ENCODE measurements around the gene KBTBD8. TPM values are rescaled to one million over a fixed set of nuclear protein-coding genes. Genes with fewer than 3 reads are reported as not detected.

KBTBD8 gene
- total RNA-seq, 2 donors from 2014 or later = 3.5 to 6.2 TPM

GRCh38 chr3:66997560-66998112 lies 471 bp upstream of the KBTBD8 start:
- H3K4me3 ChIP-seq (ENCODE audit: low read length) = peak overlapping the region; percentile 71

GRCh38 chr3:66998904-66999235 lies 763 bp downstream of the KBTBD8 start:
- WGBS, 2 experiments (ENCODE audit: insufficient coverage in 1 of 2, insufficient read length in 1 of 2) = 7 to 9% methylated on average over 8 to 10 of the region's 10 CpGs
- Histone ChIP-seq H3K9me3 (ENCODE audit: control insufficient read depth, low read length) (no peaks in the 10 kb centered on the region), H3K4me3 (ENCODE audit: low read length) (peak overlapping the region; percentile 91), H3K9ac (ENCODE audit: extremely low read depth, low read length, poor library complexity, severe bottlenecking) (no peak overlapping the region), H3K4me1 (ENCODE audit: control insufficient read depth, insufficient read depth, low read length) (no peaks in the 10 kb centered on the region), H3K36me3 (ENCODE audit: control insufficient read depth, insufficient read depth, low read length) (peaks cover 8% of the 10 kb centered on the region), H3K27me3 (ENCODE audit: control insufficient read depth, insufficient read depth, low read length, poor library complexity, severe bottlenecking) (no peaks in the 10 kb centered on the region), H3K27ac (ENCODE audit: low read depth, low read length) (no peak overlapping the region)
- Mint-ChIP-seq H3K27me3 (ENCODE audit: insufficient read depth) (peaks cover 2% of the 10 kb centered on the region), H3K4me3 (peak overlapping the region; percentile 85), H3K9me3 (no peaks in the 10 kb centered on the region), H3K36me3 (ENCODE audit: low read depth) (peaks cover 3% of the 10 kb centered on the region), H3K27ac (no peak overlapping the region), H3K4me1 (peaks cover 10% of the 10 kb centered on the region)
- TF ChIP-seq CTCF (conservative IDR thresholded peaks at IDR 0.05) = no peak
- no peak for DNase-seq

More at GRCh38 chr3:66997560-66998112, 471 bp upstream of the KBTBD8 start:
- Mint-ChIP-seq H3K27ac (peak overlapping the region; percentile 32), H3K9me3 (no peaks in the 10 kb centered on the region), H3K36me3 (ENCODE audit: low read depth) (no peaks in the 10 kb centered on the region), H3K4me3 (peak overlapping the region; percentile 85), H3K27me3 (ENCODE audit: insufficient read depth) (peaks cover 2% of the 10 kb centered on the region), H3K4me1 (peaks cover 10% of the 10 kb centered on the region)
- WGBS, 2 experiments (ENCODE audit: insufficient coverage in 1 of 2, insufficient read length in 1 of 2) = 17 to 37% methylated on average over 7 to 18 of the region's 18 CpGs
- Histone ChIP-seq H3K9me3 (ENCODE audit: control insufficient read depth, low read length) (no peaks in the 10 kb centered on the region), H3K36me3 (ENCODE audit: control insufficient read depth, insufficient read depth, low read length) (no peaks in the 10 kb centered on the region), H3K4me1 (ENCODE audit: control insufficient read depth, insufficient read depth, low read length) (no peaks in the 10 kb centered on the region), H3K27me3 (ENCODE audit: control insufficient read depth, insufficient read depth, low read length, poor library complexity, severe bottlenecking) (no peaks in the 10 kb centered on the region), H3K9ac (ENCODE audit: extremely low read depth, low read length, poor library complexity, severe bottlenecking) (no peak overlapping the region), H3K27ac (ENCODE audit: low read depth, low read length) (no peak overlapping the region)
- TF ChIP-seq CTCF (conservative IDR thresholded peaks at IDR 0.05) = no peak
- DNase-seq = no peak

GRCh38 chr3:67000009-67000408 lies 1.9 kb downstream of the KBTBD8 start:
- Histone ChIP-seq H3K27ac (ENCODE audit: low read depth, low read length) (no peak overlapping the region), H3K9me3 (ENCODE audit: control insufficient read depth, low read length) (no peaks in the 10 kb centered on the region), H3K4me1 (ENCODE audit: control insufficient read depth, insufficient read depth, low read length) (no peaks in the 10 kb centered on the region), H3K4me3 (ENCODE audit: low read length) (no peak overlapping the region), H3K27me3 (ENCODE audit: control insufficient read depth, insufficient read depth, low read length, poor library complexity, severe bottlenecking) (no peaks in the 10 kb centered on the region), H3K9ac (ENCODE audit: extremely low read depth, low read length, poor library complexity, severe bottlenecking) (no peak overlapping the region), H3K36me3 (ENCODE audit: control insufficient read depth, insufficient read depth, low read length) (peaks cover 15% of the 10 kb centered on the region)
- no peak for DNase-seq
- Mint-ChIP-seq H3K27me3 (ENCODE audit: insufficient read depth) (peaks cover 2% of the 10 kb centered on the region), H3K4me1 (peaks cover 13% of the 10 kb centered on the region), H3K36me3 (ENCODE audit: low read depth) (peaks cover 6% of the 10 kb centered on the region), H3K4me3 (no peak overlapping the region), H3K27ac (no peak overlapping the region), H3K9me3 (no peaks in the 10 kb centered on the region)
- WGBS, 2 experiments (ENCODE audit: insufficient coverage in 1 of 2, insufficient read length in 1 of 2) = 92% methylated on average over 2 of the region's 2 CpGs; no CpG with 5 or more reads in 1 of the 2 experiments
- no peak for TF ChIP-seq CTCF (conservative IDR thresholded peaks at IDR 0.05)

All from endodermal cell (in vitro differentiated cells).